COR-L47 (cell line): ENCODE data around the gene HMGCL.
"Not testable (repeated sequence)": the region's sequence is repeated elsewhere in the genome, so short reads cannot be mapped to it uniquely, and the experiment has no call there.

Source experiments
- DNase-seq: peaks from one replicate; lab custom pipeline; 2025; lab: John Stamatoyannopoulos, UW

The HMGCL gene

GRCh38 chr1:23826590-23826989 lies 1.4 kb upstream of the HMGCL start:
- not testable (repeated sequence) for DNase-seq

DNA sequence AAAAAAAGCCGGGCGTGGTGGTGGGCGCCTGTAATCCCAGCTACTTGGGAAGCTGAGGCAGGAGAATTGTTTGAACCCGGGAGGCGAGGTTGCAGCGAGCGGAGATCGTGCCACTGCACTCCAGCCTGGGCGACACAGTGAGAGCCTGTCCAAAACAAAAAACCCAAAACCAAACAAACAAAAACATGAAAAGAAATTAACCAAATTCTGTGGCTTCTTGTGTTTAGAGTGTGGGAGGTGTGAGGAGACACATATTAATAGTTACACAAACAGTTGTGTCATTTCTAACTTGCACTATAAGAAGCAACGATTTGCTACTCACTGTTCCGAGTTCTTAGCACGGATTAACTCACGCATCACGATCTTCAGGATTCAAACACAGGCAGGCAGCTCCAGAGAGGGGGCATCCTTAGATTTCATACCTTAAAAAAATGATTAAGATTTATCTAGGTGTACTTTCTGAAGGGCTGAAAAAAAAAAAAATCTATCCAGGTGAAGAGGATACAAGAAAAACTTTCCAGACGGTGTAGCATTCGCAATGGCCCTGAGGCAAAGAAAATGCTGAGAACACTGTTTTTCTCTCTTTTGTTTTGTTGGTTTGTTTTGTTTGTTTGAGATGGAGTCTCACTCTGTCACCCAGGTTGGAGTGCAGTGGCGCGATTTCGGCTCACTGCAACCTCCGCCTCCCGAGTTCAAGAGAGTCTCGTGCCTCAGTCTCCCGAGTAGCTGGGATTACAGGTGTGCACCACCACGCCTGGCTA lies 713 bp upstream of the HMGCL start:
- no peak for DNase-seq

DNA sequence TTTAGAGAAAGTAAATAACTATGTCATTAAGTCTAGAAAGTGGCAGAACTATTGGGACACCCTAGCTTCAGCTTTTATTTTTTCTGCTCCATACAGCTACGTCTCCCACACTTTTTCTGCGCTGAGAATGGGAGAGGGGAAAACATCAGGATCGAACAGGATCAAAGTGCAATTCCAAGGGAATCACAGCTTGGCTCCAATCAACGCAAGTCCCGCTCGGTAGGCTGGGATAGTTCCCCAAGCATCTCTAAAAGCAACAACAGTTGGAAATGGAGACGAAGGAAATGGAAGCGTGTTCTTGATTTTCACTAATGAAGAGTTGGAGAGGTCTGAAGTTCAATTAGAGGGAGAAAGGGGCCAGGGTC lies 536 bp downstream of the HMGCL start:
- DNase-seq = no peak

- DNase-seq = no peak
Measured at GRCh38 chr1:23823767-23824166, 1.5 kb downstream of the HMGCL start.

DNA sequence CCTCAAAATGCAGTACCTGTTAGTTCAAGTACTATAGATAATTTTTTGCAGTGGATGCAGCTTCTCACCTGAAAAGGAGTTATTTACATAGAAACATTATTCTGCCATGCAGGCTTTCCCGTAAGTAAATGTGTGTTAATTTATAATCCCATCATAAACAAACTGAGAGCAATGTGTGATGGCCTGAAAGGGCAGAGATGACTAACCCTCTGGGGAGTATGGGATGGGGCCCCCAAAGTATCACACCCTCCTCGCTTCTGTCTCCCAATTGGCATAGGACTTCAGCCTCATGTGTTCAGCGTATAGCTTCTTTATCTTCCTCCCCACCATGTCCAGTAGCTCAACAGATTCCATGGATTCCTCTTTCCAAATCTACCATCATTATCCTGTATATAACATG lies 7.6 kb downstream of the HMGCL start:
- no peak for DNase-seq

GRCh38 chr1:23816906-23817305 lies 8.3 kb downstream of the HMGCL start:
- no peak for DNase-seq

DNA sequence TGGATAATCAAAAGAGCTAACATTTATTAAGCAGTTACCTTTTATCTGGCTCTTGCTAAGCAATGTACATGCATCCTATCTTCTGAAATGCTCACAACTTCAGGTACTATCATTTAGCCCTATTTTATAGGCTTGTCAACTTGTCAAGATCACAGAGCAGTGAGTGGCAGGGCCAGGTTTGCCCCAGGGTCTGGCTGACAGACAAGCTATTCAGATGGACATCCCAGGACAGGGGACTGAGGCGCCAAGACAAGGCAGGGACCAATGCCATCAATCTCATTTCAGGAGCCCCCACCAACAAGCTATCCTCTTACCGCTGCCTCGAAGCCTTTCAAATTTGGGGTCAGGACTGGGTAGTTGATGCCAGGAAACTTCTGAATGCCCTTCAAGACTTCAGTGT lies 8.9 kb downstream of the HMGCL start:
- DNase-seq = no peak

GRCh38 chr1:23814016-23814415 lies 11.2 kb downstream of the HMGCL start:
- DNase-seq = no peak

GRCh38 chr1:23810818-23811540 lies 14.2 kb downstream of the HMGCL start:
- no peak for DNase-seq

DNA sequence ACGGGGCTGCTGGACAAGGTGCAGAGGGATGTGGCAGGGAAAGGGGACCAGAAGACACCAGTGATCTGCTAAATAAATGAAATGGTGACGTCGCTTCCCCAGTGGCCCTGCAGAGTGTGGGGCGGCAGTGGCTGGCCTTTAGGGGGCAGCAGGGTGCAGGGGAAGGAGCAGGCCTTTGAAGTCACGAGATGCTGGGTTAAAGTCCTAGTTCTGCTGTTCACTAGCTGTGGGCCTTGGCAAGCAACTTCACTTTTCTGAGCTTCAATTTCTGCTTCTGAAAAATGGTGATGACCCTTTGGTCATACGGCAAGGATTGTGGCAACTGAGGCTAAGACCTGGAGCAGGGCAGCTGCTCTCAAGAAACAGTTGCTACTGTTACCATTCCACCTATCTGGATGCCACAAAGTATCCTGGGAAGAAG lies 15.5 kb downstream of the HMGCL start:
- peak; percentile 63 for DNase-seq

GRCh38 chr1:23807453-23807852 lies 17.8 kb downstream of the HMGCL start:
- no peak for DNase-seq

GRCh38 chr1:23806280-23806679 lies 18.9 kb downstream of the HMGCL start:
- no peak for DNase-seq

GRCh38 chr1:23805025-23805424 lies 20.2 kb downstream of the HMGCL start:
- no peak for DNase-seq

DNA sequence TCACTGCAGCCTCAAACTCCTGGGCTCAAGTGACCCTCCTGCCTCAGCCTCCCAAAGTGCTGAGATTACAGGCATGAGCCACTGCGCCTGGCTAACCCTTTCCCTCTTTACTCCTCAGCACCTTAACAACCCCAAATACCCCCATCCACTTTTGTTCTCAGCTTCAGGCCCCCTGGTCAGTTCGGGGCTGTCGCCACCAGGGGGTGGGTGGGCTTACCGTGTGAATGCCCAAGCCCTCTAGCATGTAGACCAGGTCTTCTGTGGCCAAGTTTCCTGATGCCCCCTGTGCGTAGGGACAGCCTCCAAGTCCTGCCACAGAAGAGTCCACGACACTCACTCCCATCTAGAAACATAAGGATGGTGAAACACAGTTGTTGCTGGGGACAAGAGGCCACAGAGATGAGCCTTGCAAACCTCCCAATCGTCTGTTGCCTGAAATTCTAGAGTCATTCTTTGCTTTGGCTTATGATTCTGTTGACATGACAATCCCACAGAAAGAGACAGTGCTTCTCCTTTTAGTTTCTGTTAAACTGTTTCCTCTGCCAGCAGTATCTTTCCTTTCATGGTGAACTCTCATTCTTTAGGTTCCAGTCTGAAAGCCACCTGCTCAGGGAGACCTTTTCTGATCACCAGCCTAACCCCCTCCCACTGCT lies 20.9 kb downstream of the HMGCL start:
- DNase-seq = no peak

GRCh38 chr1:23803674-23804073 lies 21.6 kb downstream of the HMGCL start:
- DNase-seq = no peak

GRCh38 chr1:23802809-23803342 lies 22.4 kb downstream of the HMGCL start:
- DNase-seq = not testable (repeated sequence)

DNA sequence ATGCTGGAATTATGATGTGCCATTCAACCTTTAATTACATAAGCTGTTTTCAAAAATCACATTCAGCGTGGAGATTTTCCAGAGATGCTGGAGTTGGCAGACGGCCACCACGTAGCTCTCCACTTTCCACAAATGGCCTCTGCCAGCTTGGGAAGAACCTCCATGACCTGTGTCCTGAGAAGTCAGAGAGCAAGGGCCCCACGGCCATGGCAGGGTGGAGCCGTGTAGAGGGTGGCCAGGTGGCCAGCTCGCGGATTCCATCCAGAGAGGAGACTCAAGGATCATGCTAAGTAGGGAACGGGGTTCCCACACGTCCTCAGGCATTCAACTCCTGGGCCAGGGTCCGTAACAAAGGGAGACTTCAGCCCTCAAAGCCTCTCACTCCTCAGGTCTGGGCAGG lies 23.4 kb downstream of the HMGCL start:
- DNase-seq = no peak

DNA sequence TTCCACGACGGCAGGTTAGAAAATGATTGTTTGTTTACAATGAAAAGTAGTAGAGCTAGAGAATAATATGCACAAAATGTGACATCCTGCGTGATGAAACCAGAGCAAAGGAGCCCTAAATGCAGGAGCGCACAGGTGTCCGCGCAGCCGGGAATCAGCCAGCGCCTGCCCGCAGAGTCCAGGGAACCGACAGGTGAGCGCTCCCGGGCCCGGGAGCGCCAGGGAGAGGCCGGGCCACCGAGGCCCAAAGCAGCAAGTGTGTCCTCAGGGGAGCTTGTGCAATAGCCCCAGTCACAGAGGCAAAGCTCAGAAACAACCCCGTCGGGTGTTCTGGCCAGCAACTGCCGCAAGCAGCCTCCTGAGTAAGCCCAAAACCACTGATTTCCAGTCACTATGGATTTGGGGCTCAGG lies 23.9 kb downstream of the HMGCL start:
- DNase-seq = peak; percentile 18

- DNase-seq = peak; percentile 91
Measured at GRCh38 chr1:23800400-23801337, 24.6 kb downstream of the HMGCL start, which contains the start of gene GALE. Gene GALE (minus strand): TSS chr1:23800754. CDS start chr1:23799007, 1,747 bp downstream.

- no peak for DNase-seq
Measured at GRCh38 chr1:23799570-23800399, 25.4 kb downstream of the HMGCL start.

GRCh38 chr1:23799255-23799569 lies 26.0 kb downstream of the HMGCL start:
- no peak for DNase-seq
